IMR-90 (cell line): Measurements from ENCODE around the gene INO80E. TPM values are rescaled to one million over a fixed set of nuclear protein-coding genes. Genes with fewer than 3 reads are reported as not detected.

Experiments
- ATAC-seq: fragments of 200-7000 bp; cut with Tn5 transposase; 2 replicates; pipeline ENCODE4 v1.9.1; 2020; ENCODE audit warnings: low read depth, mild to moderate bottlenecking, moderate library complexity
- BruUV-seq: library from RNA; stranded (reverse); fragments of 400-500 nt; replicated peaks from 2 replicates; lab custom pipeline; 2021; lab: Mats Ljungman, UMichigan
- CTCF ChIA-PET: fragments of 300-600 bp; formaldehyde crosslinking; extraction: SDS; loops from one replicate; lab custom pipeline; 2021; ENCODE audit warnings: antibody characterized with exemption; lab: Yijun Ruan, JAX
- POLR2A ChIA-PET: fragments of 300-600 bp; sonication (Branson Sonifier 250); formaldehyde crosslinking; loops from one replicate; lab custom pipeline; 2022; ENCODE audit warnings: antibody characterized with exemption; ENCODE audit not compliant: unreplicated experiment; lab: Charles Lee
- DNase-seq: peaks from one replicate; pipeline ENCODE4 v3.0.0; 2013
- H2AFZ ChIP-seq: replicated peaks from 2 replicates; pipeline ENCODE3; 2013; ENCODE audit warnings: low read length, mild to moderate bottlenecking; ENCODE audit not compliant: poor library complexity
- H2AK5ac ChIP-seq: 2 replicates; pipeline ENCODE4 v1.6.1; 2013; ENCODE audit warnings: low read depth, low read length, inconsistent platforms
- H2AK9ac ChIP-seq: replicated peaks from 2 replicates; pipeline ENCODE3; 2013; ENCODE audit warnings: mild to moderate bottlenecking, low read depth, low read length, moderate library complexity; ENCODE audit not compliant: poor library complexity
- H2BK120ac ChIP-seq: 2 replicates; pipeline ENCODE4 v1.6.1; 2013; ENCODE audit warnings: low read depth, low read length, inconsistent platforms
- H2BK15ac ChIP-seq: 3 replicates; pipeline ENCODE4 v1.6.1; 2013; ENCODE audit warnings: low read depth, low read length, inconsistent platforms
- H2BK20ac ChIP-seq: 2 replicates; pipeline ENCODE4 v1.6.1; 2013; ENCODE audit warnings: low read depth, mild to moderate bottlenecking, inconsistent platforms, low read length, moderate library complexity
- H2BK5ac ChIP-seq: 2 replicates; pipeline ENCODE4 v1.6.1; 2013; ENCODE audit warnings: mild to moderate bottlenecking, low read depth, low read length, inconsistent platforms; ENCODE audit not compliant: poor library complexity, severe bottlenecking
- H3K14ac ChIP-seq: replicated peaks from 2 replicates; pipeline ENCODE4 v1.6.1; 2013; ENCODE audit warnings: low read depth, low read length, inconsistent platforms
- H3K18ac ChIP-seq: 2 replicates; pipeline ENCODE4 v1.6.1; 2013; ENCODE audit warnings: low read depth, low read length, control low read depth
- H3K23ac ChIP-seq: 2 replicates; pipeline ENCODE4 v1.6.1; 2013; ENCODE audit warnings: low read depth, low read length, inconsistent platforms
- H3K27ac ChIP-seq: 2 replicates; pipeline ENCODE4 v1.5.1; 2013; ENCODE audit warnings: mild to moderate bottlenecking, control low read depth, low read length; ENCODE audit not compliant: insufficient read depth
- H3K27me3 ChIP-seq: 2 replicates; pipeline ENCODE4 v1.6.1; 2013; ENCODE audit warnings: low read length; ENCODE audit not compliant: control insufficient read depth, insufficient read depth
- H3K36me3 ChIP-seq: 2 replicates; pipeline ENCODE4 v1.6.1; 2013; ENCODE audit warnings: low read length, mixed read lengths; ENCODE audit not compliant: control insufficient read depth, insufficient read depth
- H3K4ac ChIP-seq: 2 replicates; pipeline ENCODE4 v1.6.1; 2013; ENCODE audit warnings: low read depth, low read length, inconsistent platforms
- H3K4me1 ChIP-seq: 2 replicates; pipeline ENCODE4 v1.6.1; 2013; ENCODE audit warnings: low read length, mixed read lengths; ENCODE audit not compliant: control insufficient read depth, insufficient read depth
- H3K4me2 ChIP-seq: 2 replicates; pipeline ENCODE4 v1.6.1; 2013; ENCODE audit warnings: low read depth, mild to moderate bottlenecking, control low read depth, low read length, moderate library complexity
- H3K4me3 ChIP-seq: 2 replicates; pipeline ENCODE4 v1.5.1; 2013; ENCODE audit warnings: low read depth, mild to moderate bottlenecking, control low read depth, low read length, moderate library complexity; ENCODE audit not compliant: insufficient read depth
- H3K56ac ChIP-seq: 2 replicates; pipeline ENCODE4 v1.6.1; 2013; ENCODE audit warnings: low read length, inconsistent platforms; ENCODE audit not compliant: insufficient read depth; ENCODE audit errors: extremely low read depth
- H3K79me1 ChIP-seq, 2 experiments: 2 replicates each; pipeline ENCODE4 v1.6.1; 2013; ENCODE audit warnings: low read length in 2 of 2, inconsistent platforms in 1 of 2, low read depth in 1 of 2
- H3K9ac ChIP-seq: 2 replicates; pipeline ENCODE4 v1.6.1; 2013; ENCODE audit warnings: low read depth, low read length, control low read depth
- H3K9me1 ChIP-seq: 2 replicates; pipeline ENCODE4 v1.6.1; 2013; ENCODE audit warnings: low read length, inconsistent platforms; ENCODE audit not compliant: insufficient read depth
- H3K9me3 ChIP-seq: 2 replicates; pipeline ENCODE4 v1.6.1; 2013; ENCODE audit warnings: low read length; ENCODE audit not compliant: control insufficient read depth, insufficient read depth
- H4K20me1 ChIP-seq: 2 replicates; pipeline ENCODE4 v1.6.1; 2013; ENCODE audit warnings: low read length, inconsistent platforms; ENCODE audit not compliant: insufficient read depth
- H4K5ac ChIP-seq: 2 replicates; pipeline ENCODE4 v1.6.1; 2013; ENCODE audit warnings: mild to moderate bottlenecking, low read depth, low read length, control low read depth
- H4K8ac ChIP-seq, 2 experiments: 2 replicates each; pipeline ENCODE4 v1.6.1; 2013; ENCODE audit warnings: low read depth in 2 of 2, low read length in 2 of 2, control low read depth in 1 of 2, inconsistent platforms in 1 of 2
- H4K91ac ChIP-seq: 2 replicates; pipeline ENCODE4 v1.6.1; 2013; ENCODE audit warnings: low read depth, low read length, inconsistent platforms; ENCODE audit not compliant: insufficient read depth
- BHLHE40 ChIP-seq: fragments of 150-350 bp; IDR thresholded peaks from 2 replicates; pipeline ENCODE4 v1.6.1; 2016; ENCODE audit warnings: mild to moderate bottlenecking, low read depth, low read length
- CTCF ChIP-seq: conservative IDR thresholded peaks from 2 replicates; pipeline ENCODE4 v1.5.1; 2012; ENCODE audit warnings: mild to moderate bottlenecking, low read depth, low read length, improper control_type of control experiment
- FOS ChIP-seq: fragments of 150-350 bp; IDR thresholded peaks from 2 replicates; pipeline ENCODE4 v1.6.1; 2016; ENCODE audit warnings: low read depth, low read length
- RAD21 ChIP-seq: IDR thresholded peaks from 2 replicates; pipeline ENCODE4 v1.6.1; 2012; ENCODE audit warnings: low read length, improper control_type of control experiment
- RCOR1 ChIP-seq: IDR thresholded peaks from 2 replicates; pipeline ENCODE4 v1.6.1; 2012; ENCODE audit warnings: mild to moderate bottlenecking, low read length, improper control_type of control experiment; ENCODE audit not compliant: insufficient replicate concordance
- SMC3 ChIP-seq: fragments of 150-350 bp; IDR thresholded peaks from 2 replicates; pipeline ENCODE4 v1.6.1; 2016; ENCODE audit warnings: low read depth, mild to moderate bottlenecking, antibody characterized with exemption, low read length, moderate library complexity
- WGBS, 2 experiments: methylation state at CpG; one replicate each; pipeline versions ENCODE4 v1.1.5 to v1.1.7; 2013; ENCODE audit warnings: missing lambda C conversion rate in 2 of 2; ENCODE audit not compliant: insufficient read length in 1 of 2; ENCODE audit errors: extremely low coverage in 2 of 2; 5-methylcytosine and 5-hydroxymethylcytosine counted together
- dilution Hi-C: fragments of 300-500 bp; cut with HindIII; formaldehyde crosslinking; loops from one replicate; pipeline ENCODE4 v1.14.3; 2018; ENCODE audit warnings: low sequenced_read_pairs; ENCODE audit not compliant: unreplicated experiment
- in situ Hi-C: fragments of 300-500 bp; cut with MboI; formaldehyde crosslinking; loops from 3 replicates; pipeline ENCODE4 v1.14.3; 2019; ENCODE audit warnings: low sequenced_read_pairs, inconsistent platforms, mixed read lengths
- intact Hi-C: fragments of 100-400 bp; cut with micrococcal nuclease; formaldehyde crosslinking; loops from 2 replicates; pipeline ENCODE4 v1.10.0; 2022
- polyA plus RNA-seq, 3 experiments: library from polyadenylated mRNA; depleted of rRNA; stranded (reverse); fragments of >200 nt; gene quantifications; 2 replicates each; pipeline ENCODE4 v1.2.3, GENCODE V29; 2012; ENCODE audit warnings: low replicate concordance in 1 of 3
- total RNA-seq: library from RNA; depleted of rRNA; stranded (reverse); fragments of >200 nt; gene quantifications from 2 replicates; pipeline ENCODE4 v1.2.3, GENCODE V29; 2012

Gene INO80E
- total and polyA plus RNA-seq, 2 of the 4 experiments (the other 2 are of a cell fraction) = 40.9 to 42.1 TPM

- Histone ChIP-seq H3K9ac (no peak overlapping the region), H3K23ac (no peak overlapping the region), H4K5ac (no peak overlapping the region), H3K27me3 (peaks cover 55% of the 10 kb centered on the region), H3K4ac (no peak overlapping the region), H3K14ac (no peak overlapping the region), H3K4me3 (no peak overlapping the region), H2BK5ac (no peak overlapping the region), H2BK15ac (no peak overlapping the region), H3K4me2 (no peak overlapping the region), H3K9me3 (no peaks in the 10 kb centered on the region), H3K4me1 (no peaks in the 10 kb centered on the region), H3K56ac (no peak overlapping the region), H4K20me1 (peaks cover 9% of the 10 kb centered on the region; the same call in 1 of the 2 replicates), H2AFZ (no peak overlapping the region), H3K36me3 (no peaks in the 10 kb centered on the region), H2BK20ac (no peak overlapping the region), H3K79me1 (no peaks in the 10 kb centered on the region), H2BK120ac (no peak overlapping the region), H3K9me1 (no peaks in the 10 kb centered on the region), H4K8ac (no peak overlapping the region), H3K27ac (no peak overlapping the region), H2AK5ac (no peak overlapping the region), H4K91ac (no peak overlapping the region), H2AK9ac (no peak overlapping the region), H3K18ac (no peak overlapping the region)
- dilution Hi-C loops (no loop called here), intact Hi-C loops (no loop called here), in situ Hi-C loops (no loop called here)
- ATAC-seq (peak; percentile 76), DNase-seq (peak; percentile 67)
- TF ChIP-seq FOS = no peak
- TF ChIP-seq SMC3 = peak; percentile 57
- TF ChIP-seq RAD21 = peak; percentile 84
- no peak for TF ChIP-seq RCOR1
- TF ChIP-seq CTCF = peak; percentile 78
- TF ChIP-seq BHLHE40 = no peak
- ChIA-PET CTCF (interaction anchor here (0.7 to 1.4 kb wide), 3 partner anchors 9 to 17 kb away, joined by 3 to 6 read pairs (median 4); no protein-coding TSS in a partner anchor), POLR2A (no interaction called here)
- BruUV-seq = no TSS peak
- no CpG with 5 or more reads among the region's 12 CpGs for WGBS, 2 experiments
Measured at GRCh38 chr16:30032083-30032819, 36.2 kb downstream of the INO80E start.
